Stromal cell of bone marrow (primary cell): Measurements from ENCODE around the gene SNX1.
"Not testable (repeated sequence)": the region's sequence is repeated elsewhere in the genome, so short reads cannot be mapped to it uniquely, and the experiment has no call there.

Experiments used
- DNase-seq: peaks from one replicate; pipeline ENCODE4 v3.0.0-alpha.2; 2012; ENCODE audit warnings: low read depth

SNX1 gene

GRCh38 chr15:64073496-64073895, 22.3 kb upstream of the SNX1 start:
- DNase-seq, result not testable (repeated sequence)

GRCh38 chr15:64082757-64083156, 13.0 kb upstream of the SNX1 start:
- DNase-seq, result no peak

- no peak for DNase-seq
These were observed 6.1 kb upstream of the SNX1 start for GRCh38 chr15:64089543-64090280.

GRCh38 chr15:64090527-64090926, 5.3 kb upstream of the SNX1 start:
- DNase-seq, result no peak

GRCh38 chr15:64092075-64092820, 3.5 kb upstream of the SNX1 start:
- DNase-seq, result no peak

- DNase-seq, result no peak
These were observed 2.7 kb upstream of the SNX1 start for GRCh38 chr15:64092864-64093626.

GRCh38 chr15:64093627-64094417, 2.0 kb upstream of the SNX1 start, which contains the start of gene CIAO2A:
CIAO2A (minus strand) TSS chr15:64093838; CDS start chr15:64093768, 70 bp downstream.
- peak; percentile 99 for DNase-seq

GRCh38 chr15:64095431-64095794, 369 bp upstream of the SNX1 start:
- no peak for DNase-seq

- DNase-seq, result no peak
These were observed 1.0 kb downstream of the SNX1 start for GRCh38 chr15:64096668-64097384.

GRCh38 chr15:64099379-64099778, 3.6 kb downstream of the SNX1 start:
- no peak for DNase-seq

- no peak for DNase-seq
These were observed 5.2 kb downstream of the SNX1 start for GRCh38 chr15:64100958-64101357.

GRCh38 chr15:64102497-64102896, 6.7 kb downstream of the SNX1 start:
- DNase-seq, result no peak

GRCh38 chr15:64105113-64105704, 9.4 kb downstream of the SNX1 start:
- DNase-seq, result peak; percentile 81

GRCh38 chr15:64107337-64107736, 11.6 kb downstream of the SNX1 start:
- DNase-seq, result no peak

- DNase-seq, result not testable (repeated sequence)
These were observed 14.4 kb downstream of the SNX1 start for GRCh38 chr15:64110108-64110701.

GRCh38 chr15:64110950-64111678, 15.3 kb downstream of the SNX1 start:
- no peak for DNase-seq

- no peak for DNase-seq
These were observed 15.9 kb downstream of the SNX1 start for GRCh38 chr15:64111679-64112050.

GRCh38 chr15:64112073-64112772, 16.4 kb downstream of the SNX1 start:
- DNase-seq, result no peak

GRCh38 chr15:64112904-64113303, 17.1 kb downstream of the SNX1 start:
- peak; percentile 42 for DNase-seq
